NOMO-1 (cell line): Measurements from ENCODE around the gene MRLN.
A peak's percentile ranks its signal among the peaks of the same experiment; 100 is the strongest.

ENCODE experiments used
- DNase-seq, 2 experiments: peaks; one replicate each; lab custom pipeline; 2025; ENCODE audit not compliant: unreplicated experiment in 2 of 2; lab: John Stamatoyannopoulos, UW

MRLN gene

DNA sequence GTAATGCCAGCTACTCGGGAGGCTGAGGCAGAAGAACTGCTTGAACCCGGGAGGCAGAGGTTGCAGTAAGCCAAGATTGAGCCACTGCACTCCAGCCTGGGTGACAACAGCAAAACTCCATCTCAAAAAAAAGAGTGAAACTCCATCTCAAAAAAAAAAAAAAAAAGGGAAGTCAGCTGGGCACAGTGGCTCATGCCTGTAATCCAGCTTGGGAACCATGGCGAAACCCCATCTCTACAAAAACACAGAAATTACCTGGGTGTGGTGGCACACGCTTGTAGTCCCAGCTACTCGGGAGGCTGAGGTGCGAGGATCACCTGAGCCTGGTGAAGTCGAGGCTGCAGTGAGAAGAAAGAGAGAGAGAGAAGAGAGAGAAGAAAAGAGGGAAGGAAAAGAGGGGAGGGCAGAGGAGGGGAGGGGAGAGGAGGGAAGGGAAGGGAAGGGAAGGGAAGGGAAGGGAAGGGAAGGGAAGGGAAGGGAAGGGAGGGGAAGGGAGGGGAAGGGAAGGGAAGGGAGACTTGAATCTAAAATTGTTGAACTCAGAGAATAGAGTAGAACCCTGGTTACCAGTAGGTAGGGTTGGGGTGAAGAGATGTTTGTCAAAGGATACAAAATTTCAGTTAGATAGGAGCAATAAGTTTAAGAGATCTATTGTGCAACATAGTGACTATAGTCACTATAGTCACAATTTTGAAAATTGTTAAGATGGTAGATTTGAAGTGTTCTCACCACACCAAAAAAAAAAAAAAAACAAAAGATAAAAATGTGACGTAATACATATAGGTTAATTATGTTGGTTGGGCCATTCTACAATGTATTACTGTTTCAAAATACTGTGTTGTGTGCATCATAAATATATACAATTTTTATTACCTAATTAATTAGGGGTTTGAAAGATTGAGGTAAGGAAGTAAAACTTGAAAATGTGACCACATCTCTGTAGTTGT, 46.1 kb downstream of the MRLN start:
- DNase-seq: no peak

DNA sequence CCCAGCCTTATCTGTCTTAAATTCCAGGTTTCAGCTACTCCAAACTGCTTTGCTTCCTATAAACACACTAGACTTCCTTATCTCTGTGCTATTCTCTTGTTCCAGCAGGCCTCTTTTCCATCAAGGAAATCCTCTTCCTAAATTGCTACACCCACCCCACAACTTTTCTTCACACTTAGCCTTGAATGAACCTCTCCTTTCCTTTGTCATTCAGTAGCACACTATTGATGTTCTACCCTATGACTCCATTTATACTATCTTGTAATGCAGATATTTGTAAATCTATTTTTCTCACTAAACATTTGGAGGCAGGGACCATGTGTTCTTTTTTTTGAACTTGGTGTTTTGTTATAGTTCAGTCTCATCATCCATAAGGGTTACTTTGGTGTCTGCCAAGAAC, 47.3 kb downstream of the MRLN start:
- DNase-seq: no peak

DNA sequence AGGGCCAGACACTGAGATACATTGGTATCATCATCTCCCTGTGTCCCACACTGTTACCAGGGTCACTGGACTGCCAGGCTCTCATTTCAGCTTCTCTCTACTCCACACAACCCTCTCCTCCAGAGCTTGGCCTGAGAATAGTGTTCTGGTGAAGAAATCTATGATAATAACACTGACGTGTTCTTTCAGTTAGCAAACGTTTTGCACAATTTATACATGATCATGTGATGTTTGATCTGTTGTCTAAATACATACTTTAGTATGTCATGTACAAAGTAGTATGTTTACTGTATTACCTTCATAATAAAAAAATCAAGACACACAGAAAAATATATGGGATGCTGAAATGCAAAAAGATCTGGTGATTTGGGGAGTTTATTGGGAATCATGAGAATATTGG, 48.6 kb downstream of the MRLN start:
- no peak for DNase-seq

- DNase-seq: no peak
Observed at GRCh38 chr10:59702347-59702746, 50.9 kb downstream of the MRLN start.

DNA sequence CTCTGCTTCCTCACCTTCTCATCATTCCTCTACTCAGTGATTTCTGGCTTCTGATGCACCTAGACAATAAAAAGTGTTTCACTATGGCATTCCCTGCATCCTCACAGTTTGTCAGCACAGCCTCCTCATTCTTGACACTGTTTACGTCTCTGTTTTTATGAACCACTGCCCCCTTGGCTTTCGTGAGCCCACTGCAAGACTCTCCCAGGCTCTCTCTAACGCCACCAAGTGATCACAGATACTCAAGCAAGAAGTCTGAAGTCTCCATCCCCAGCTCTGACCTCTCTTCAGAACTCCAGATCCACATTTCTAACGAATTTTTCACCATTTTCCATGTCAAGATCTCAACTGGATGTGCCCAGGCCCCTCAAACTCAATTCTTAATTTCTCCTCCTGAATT, 52.5 kb downstream of the MRLN start:
- no peak for DNase-seq

- no peak for DNase-seq
Observed at GRCh38 chr10:59698326-59698725, 54.9 kb downstream of the MRLN start.

DNA sequence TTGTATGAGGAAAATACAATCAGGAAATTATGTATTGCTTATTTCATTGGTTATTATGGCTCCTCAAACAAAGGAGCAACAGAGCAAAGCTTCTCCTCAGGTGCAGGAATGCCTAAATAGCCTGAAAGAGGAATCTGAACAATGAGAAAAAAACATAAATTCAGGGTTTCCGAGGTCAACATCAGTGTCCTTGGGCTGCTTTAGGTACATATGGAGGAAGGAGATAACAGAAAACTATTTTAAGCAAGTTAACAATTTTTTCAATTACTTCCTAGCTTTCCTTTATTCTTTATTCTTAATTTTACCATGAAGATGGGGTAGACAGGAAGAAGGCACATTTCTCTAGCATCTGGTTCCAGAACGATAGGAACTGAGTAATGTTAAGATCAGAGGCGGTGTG, 57.6 kb downstream of the MRLN start:
- DNase-seq: no peak

DNA sequence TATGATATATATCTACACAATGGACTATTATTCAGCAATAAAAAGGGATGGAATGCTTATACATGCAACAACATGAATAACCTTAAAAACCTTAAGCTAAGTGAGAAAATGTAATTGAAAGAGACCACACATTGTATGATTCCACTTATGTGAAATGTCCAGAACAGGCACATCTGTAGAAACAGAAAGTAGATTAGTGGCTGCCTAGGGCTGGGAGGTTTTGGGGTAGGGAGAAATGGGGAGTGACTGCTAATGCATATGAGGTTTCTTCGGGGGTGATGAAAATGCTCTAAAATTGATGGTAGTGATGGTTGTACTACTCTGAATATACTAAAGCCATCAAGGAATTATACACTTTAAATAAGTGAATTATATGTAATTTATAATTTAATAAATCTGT, 58.3 kb downstream of the MRLN start:
- DNase-seq: no peak

DNA sequence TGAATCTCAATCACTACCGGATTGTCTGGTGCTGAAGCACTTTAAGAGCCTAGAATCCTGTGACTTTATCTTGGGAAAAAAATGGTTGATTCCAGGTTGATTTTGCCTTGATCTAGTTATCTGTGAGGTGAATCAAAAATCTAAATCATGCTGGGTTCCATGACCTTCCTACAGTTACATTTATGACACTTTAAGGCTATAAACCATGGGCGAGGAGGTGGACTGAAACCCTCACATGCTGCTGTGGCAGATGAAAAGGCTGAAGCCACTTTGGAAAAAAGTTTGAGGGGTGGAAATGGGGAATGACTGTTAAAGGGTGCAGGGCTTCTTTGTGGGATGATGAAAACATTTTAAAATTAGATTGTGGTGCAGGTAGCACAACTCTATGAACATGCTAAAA, 61.1 kb downstream of the MRLN start:
- no peak for DNase-seq

- DNase-seq: peak in 1 of 2 experiments; percentile 49
Observed at GRCh38 chr10:59688921-59689351, 64.3 kb downstream of the MRLN start.

DNA sequence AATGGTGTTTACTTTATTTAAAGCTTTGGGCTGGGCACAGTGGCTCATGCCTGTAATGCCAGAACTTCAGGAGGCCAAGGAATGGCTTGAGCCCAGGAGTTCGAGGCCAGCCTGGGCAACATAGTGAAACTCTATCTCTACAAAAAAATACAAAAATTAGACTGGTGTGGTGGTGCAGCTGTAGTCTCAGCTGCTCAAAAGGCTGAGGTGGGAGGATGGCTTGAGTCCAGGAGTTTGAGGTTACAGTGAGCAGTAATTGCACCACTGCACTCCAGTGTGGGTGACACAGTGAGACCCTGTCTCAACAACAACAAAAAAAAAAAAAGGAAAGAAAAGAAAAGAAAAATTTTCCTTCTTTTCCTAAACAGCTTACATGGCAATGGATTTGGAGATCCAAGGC, 65.6 kb downstream of the MRLN start:
- no peak for DNase-seq
